IMR-90 (cell line): Measurements from ENCODE around the gene ZBED1. TPM values are rescaled to one million over a fixed set of nuclear protein-coding genes. Genes with fewer than 3 reads are reported as not detected.

ENCODE experiments used
- ATAC-seq: fragments of 200-7000 bp; cut with Tn5 transposase; 2 replicates; pipeline ENCODE4 v1.9.1; 2020; ENCODE audit warnings: low read depth, mild to moderate bottlenecking, moderate library complexity
- BruUV-seq: library from RNA; stranded (reverse); fragments of 400-500 nt; replicated peaks from 2 replicates; lab custom pipeline; 2021; lab: Mats Ljungman, UMichigan
- CTCF ChIA-PET: fragments of 300-600 bp; formaldehyde crosslinking; extraction: SDS; loops from one replicate; lab custom pipeline; 2021; ENCODE audit warnings: antibody characterized with exemption; lab: Yijun Ruan, JAX
- POLR2A ChIA-PET: fragments of 300-600 bp; sonication (Branson Sonifier 250); formaldehyde crosslinking; loops from one replicate; lab custom pipeline; 2022; ENCODE audit warnings: antibody characterized with exemption; ENCODE audit not compliant: unreplicated experiment; lab: Charles Lee
- DNase-seq: peaks from one replicate; pipeline ENCODE4 v3.0.0; 2013
- H2AFZ ChIP-seq: replicated peaks from 2 replicates; pipeline ENCODE3; 2013; ENCODE audit warnings: low read length, mild to moderate bottlenecking; ENCODE audit not compliant: poor library complexity
- H2AK5ac ChIP-seq: 2 replicates; pipeline ENCODE4 v1.6.1; 2013; ENCODE audit warnings: low read depth, low read length, inconsistent platforms
- H2AK9ac ChIP-seq: replicated peaks from 2 replicates; pipeline ENCODE3; 2013; ENCODE audit warnings: mild to moderate bottlenecking, low read depth, low read length, moderate library complexity; ENCODE audit not compliant: poor library complexity
- H2BK120ac ChIP-seq: 2 replicates; pipeline ENCODE4 v1.6.1; 2013; ENCODE audit warnings: low read depth, low read length, inconsistent platforms
- H2BK15ac ChIP-seq: 3 replicates; pipeline ENCODE4 v1.6.1; 2013; ENCODE audit warnings: low read depth, low read length, inconsistent platforms
- H2BK20ac ChIP-seq: 2 replicates; pipeline ENCODE4 v1.6.1; 2013; ENCODE audit warnings: low read depth, mild to moderate bottlenecking, inconsistent platforms, low read length, moderate library complexity
- H2BK5ac ChIP-seq: 2 replicates; pipeline ENCODE4 v1.6.1; 2013; ENCODE audit warnings: mild to moderate bottlenecking, low read depth, low read length, inconsistent platforms; ENCODE audit not compliant: poor library complexity, severe bottlenecking
- H3K14ac ChIP-seq: replicated peaks from 2 replicates; pipeline ENCODE4 v1.6.1; 2013; ENCODE audit warnings: low read depth, low read length, inconsistent platforms
- H3K18ac ChIP-seq: 2 replicates; pipeline ENCODE4 v1.6.1; 2013; ENCODE audit warnings: low read depth, low read length, control low read depth
- H3K23ac ChIP-seq: 2 replicates; pipeline ENCODE4 v1.6.1; 2013; ENCODE audit warnings: low read depth, low read length, inconsistent platforms
- H3K27ac ChIP-seq: 2 replicates; pipeline ENCODE4 v1.5.1; 2013; ENCODE audit warnings: mild to moderate bottlenecking, control low read depth, low read length; ENCODE audit not compliant: insufficient read depth
- H3K27me3 ChIP-seq: 2 replicates; pipeline ENCODE4 v1.6.1; 2013; ENCODE audit warnings: low read length; ENCODE audit not compliant: control insufficient read depth, insufficient read depth
- H3K36me3 ChIP-seq: 2 replicates; pipeline ENCODE4 v1.6.1; 2013; ENCODE audit warnings: low read length, mixed read lengths; ENCODE audit not compliant: control insufficient read depth, insufficient read depth
- H3K4ac ChIP-seq: 2 replicates; pipeline ENCODE4 v1.6.1; 2013; ENCODE audit warnings: low read depth, low read length, inconsistent platforms
- H3K4me1 ChIP-seq: 2 replicates; pipeline ENCODE4 v1.6.1; 2013; ENCODE audit warnings: low read length, mixed read lengths; ENCODE audit not compliant: control insufficient read depth, insufficient read depth
- H3K4me2 ChIP-seq: 2 replicates; pipeline ENCODE4 v1.6.1; 2013; ENCODE audit warnings: low read depth, mild to moderate bottlenecking, control low read depth, low read length, moderate library complexity
- H3K4me3 ChIP-seq: 2 replicates; pipeline ENCODE4 v1.5.1; 2013; ENCODE audit warnings: low read depth, mild to moderate bottlenecking, control low read depth, low read length, moderate library complexity; ENCODE audit not compliant: insufficient read depth
- H3K56ac ChIP-seq: 2 replicates; pipeline ENCODE4 v1.6.1; 2013; ENCODE audit warnings: low read length, inconsistent platforms; ENCODE audit not compliant: insufficient read depth; ENCODE audit errors: extremely low read depth
- H3K79me1 ChIP-seq, 2 experiments: 2 replicates each; pipeline ENCODE4 v1.6.1; 2013; ENCODE audit warnings: low read length in 2 of 2, inconsistent platforms in 1 of 2, low read depth in 1 of 2
- H3K9ac ChIP-seq: 2 replicates; pipeline ENCODE4 v1.6.1; 2013; ENCODE audit warnings: low read depth, low read length, control low read depth
- H3K9me1 ChIP-seq: 2 replicates; pipeline ENCODE4 v1.6.1; 2013; ENCODE audit warnings: low read length, inconsistent platforms; ENCODE audit not compliant: insufficient read depth
- H3K9me3 ChIP-seq: 2 replicates; pipeline ENCODE4 v1.6.1; 2013; ENCODE audit warnings: low read length; ENCODE audit not compliant: control insufficient read depth, insufficient read depth
- H4K20me1 ChIP-seq: 2 replicates; pipeline ENCODE4 v1.6.1; 2013; ENCODE audit warnings: low read length, inconsistent platforms; ENCODE audit not compliant: insufficient read depth
- H4K5ac ChIP-seq: 2 replicates; pipeline ENCODE4 v1.6.1; 2013; ENCODE audit warnings: mild to moderate bottlenecking, low read depth, low read length, control low read depth
- H4K8ac ChIP-seq, 2 experiments: 2 replicates each; pipeline ENCODE4 v1.6.1; 2013; ENCODE audit warnings: low read depth in 2 of 2, low read length in 2 of 2, control low read depth in 1 of 2, inconsistent platforms in 1 of 2
- H4K91ac ChIP-seq: 2 replicates; pipeline ENCODE4 v1.6.1; 2013; ENCODE audit warnings: low read depth, low read length, inconsistent platforms; ENCODE audit not compliant: insufficient read depth
- BHLHE40 ChIP-seq: fragments of 150-350 bp; IDR thresholded peaks from 2 replicates; pipeline ENCODE4 v1.6.1; 2016; ENCODE audit warnings: mild to moderate bottlenecking, low read depth, low read length
- CEBPB ChIP-seq: IDR thresholded peaks from 2 replicates; pipeline ENCODE4 v1.6.1; 2012; ENCODE audit warnings: low read depth, low read length, improper control_type of control experiment
- CHD1 ChIP-seq: IDR thresholded peaks from 2 replicates; pipeline ENCODE4 v1.6.1; 2012; ENCODE audit warnings: low read depth, low read length, improper control_type of control experiment
- FOS ChIP-seq: fragments of 150-350 bp; IDR thresholded peaks from 2 replicates; pipeline ENCODE4 v1.6.1; 2016; ENCODE audit warnings: low read depth, low read length
- MAFK ChIP-seq: IDR thresholded peaks from 2 replicates; pipeline ENCODE4 v1.6.1; 2012; ENCODE audit warnings: low read depth, low read length, improper control_type of control experiment
- MAZ ChIP-seq: IDR thresholded peaks from 2 replicates; pipeline ENCODE4 v1.6.1; 2012; ENCODE audit warnings: low read depth, mild to moderate bottlenecking, low read length, improper control_type of control experiment, moderate library complexity, borderline replicate concordance
- MXI1 ChIP-seq: IDR thresholded peaks from 2 replicates; pipeline ENCODE4 v1.6.1; 2012; ENCODE audit warnings: low read depth, mild to moderate bottlenecking, low read length, moderate library complexity, borderline replicate concordance
- NFE2L2 ChIP-seq: fragments of 150-350 bp; IDR thresholded peaks from 2 replicates; pipeline ENCODE4 v1.6.1; 2016; ENCODE audit warnings: low read depth, mild to moderate bottlenecking, low read length
- POLR2A ChIP-seq: IDR thresholded peaks from 2 replicates; pipeline ENCODE4 v1.6.1; 2012; ENCODE audit warnings: mild to moderate bottlenecking, low read depth, low read length
- RAD21 ChIP-seq: IDR thresholded peaks from 2 replicates; pipeline ENCODE4 v1.6.1; 2012; ENCODE audit warnings: low read length, improper control_type of control experiment
- RCOR1 ChIP-seq: IDR thresholded peaks from 2 replicates; pipeline ENCODE4 v1.6.1; 2012; ENCODE audit warnings: mild to moderate bottlenecking, low read length, improper control_type of control experiment; ENCODE audit not compliant: insufficient replicate concordance
- RFX5 ChIP-seq: IDR thresholded peaks from 2 replicates; pipeline ENCODE4 v1.8.0; 2012; ENCODE audit warnings: low read depth, mild to moderate bottlenecking, low read length, moderate library complexity
- SMC3 ChIP-seq: fragments of 150-350 bp; IDR thresholded peaks from 2 replicates; pipeline ENCODE4 v1.6.1; 2016; ENCODE audit warnings: low read depth, mild to moderate bottlenecking, antibody characterized with exemption, low read length, moderate library complexity
- USF2 ChIP-seq: fragments of 150-350 bp; IDR thresholded peaks from 2 replicates; pipeline ENCODE4 v1.6.1; 2017; ENCODE audit warnings: mild to moderate bottlenecking, antibody characterized with exemption, low read length, low read depth
- WGBS, 2 experiments: methylation state at CpG; one replicate each; pipeline versions ENCODE4 v1.1.5 to v1.1.7; 2013; ENCODE audit warnings: missing lambda C conversion rate in 2 of 2; ENCODE audit not compliant: insufficient read length in 1 of 2; ENCODE audit errors: extremely low coverage in 2 of 2; 5-methylcytosine and 5-hydroxymethylcytosine counted together
- dilution Hi-C: fragments of 300-500 bp; cut with HindIII; formaldehyde crosslinking; loops from one replicate; pipeline ENCODE4 v1.14.3; 2018; ENCODE audit warnings: low sequenced_read_pairs; ENCODE audit not compliant: unreplicated experiment
- in situ Hi-C: fragments of 300-500 bp; cut with MboI; formaldehyde crosslinking; loops from 3 replicates; pipeline ENCODE4 v1.14.3; 2019; ENCODE audit warnings: low sequenced_read_pairs, inconsistent platforms, mixed read lengths
- intact Hi-C: fragments of 100-400 bp; cut with micrococcal nuclease; formaldehyde crosslinking; loops from 2 replicates; pipeline ENCODE4 v1.10.0; 2022
- polyA plus RNA-seq, 3 experiments: library from polyadenylated mRNA; depleted of rRNA; stranded (reverse); fragments of >200 nt; gene quantifications; 2 replicates each; pipeline ENCODE4 v1.2.3, GENCODE V29; 2012; ENCODE audit warnings: low replicate concordance in 1 of 3
- total RNA-seq: library from RNA; depleted of rRNA; stranded (reverse); fragments of >200 nt; gene quantifications from 2 replicates; pipeline ENCODE4 v1.2.3, GENCODE V29; 2012
- TF ChIP-seq, protein P1 (sequence below): conservative IDR thresholded peaks from 2 replicates; pipeline ENCODE4 v1.5.1; 2012; ENCODE audit warnings: mild to moderate bottlenecking, low read depth, low read length, improper control_type of control experiment
- TF ChIP-seq, protein P2 (sequence below): fragments of 150-350 bp; IDR thresholded peaks from 2 replicates; pipeline ENCODE4 v1.6.1; 2016; ENCODE audit warnings: low read depth, mild to moderate bottlenecking, low read length, moderate library complexity, borderline replicate concordance

The ZBED1 gene
- total and polyA plus RNA-seq, 2 of the 4 experiments (the other 2 are of a cell fraction) = 13.1 to 21.5 TPM

DNA sequence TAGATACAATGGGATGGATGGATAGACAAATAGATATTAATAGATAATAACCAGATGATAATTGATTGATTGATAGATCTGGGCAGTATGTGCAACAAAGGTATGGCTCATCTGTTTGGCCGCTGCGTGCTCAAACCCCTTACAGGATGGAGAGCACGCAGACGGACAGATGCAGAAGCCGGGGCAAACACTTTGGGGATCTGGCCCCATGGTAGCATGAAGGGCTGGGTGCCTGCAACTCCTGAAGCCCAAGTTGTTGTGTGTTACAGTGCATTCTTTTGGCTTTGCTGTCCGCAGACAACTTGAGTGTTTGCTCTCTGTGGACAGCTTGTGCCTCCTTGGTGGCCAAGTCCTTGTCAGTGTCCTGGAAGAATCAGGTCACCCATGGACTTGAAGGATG is 10.6 kb upstream of the ZBED1 start:
- Histone ChIP-seq H4K20me1 (no peaks in the 10 kb centered on the region), H4K5ac (no peak overlapping the region), H3K4ac (no peak overlapping the region), H2BK15ac (no peak overlapping the region), H4K91ac (no peak overlapping the region), H3K14ac (no peak overlapping the region), H3K27me3 (peaks cover 8% of the 10 kb centered on the region), H2BK5ac (no peak overlapping the region), H3K4me3 (no peak overlapping the region), H3K4me1 (no peaks in the 10 kb centered on the region), H2BK20ac (no peak overlapping the region), H3K18ac (no peak overlapping the region), H3K56ac (no peak overlapping the region), H3K9ac (no peak overlapping the region), H3K79me1 (no peaks in the 10 kb centered on the region), H2AK5ac (no peak overlapping the region), H2AK9ac (no peak overlapping the region), H3K27ac (no peak overlapping the region), H3K36me3 (no peaks in the 10 kb centered on the region), H3K9me3 (no peaks in the 10 kb centered on the region), H3K9me1 (no peaks in the 10 kb centered on the region), H2AFZ (no peak overlapping the region), H3K23ac (no peak overlapping the region), H2BK120ac (no peak overlapping the region), H3K4me2 (no peak overlapping the region), H4K8ac (no peak overlapping the region)
- intact Hi-C loops = no loop called here
- dilution Hi-C loops = no loop called here
- no TSS peak for BruUV-seq
- ChIA-PET CTCF (no interaction called here), POLR2A (no interaction called here)
- 80% methylated on average over 1 of the region's 6 CpGs; no CpG with 5 or more reads in 1 of the 2 experiments for WGBS, 2 experiments
- in situ Hi-C loops = no loop called here
- ATAC-seq (no peak), DNase-seq (no peak)
- TF ChIP-seq, protein P1, sequence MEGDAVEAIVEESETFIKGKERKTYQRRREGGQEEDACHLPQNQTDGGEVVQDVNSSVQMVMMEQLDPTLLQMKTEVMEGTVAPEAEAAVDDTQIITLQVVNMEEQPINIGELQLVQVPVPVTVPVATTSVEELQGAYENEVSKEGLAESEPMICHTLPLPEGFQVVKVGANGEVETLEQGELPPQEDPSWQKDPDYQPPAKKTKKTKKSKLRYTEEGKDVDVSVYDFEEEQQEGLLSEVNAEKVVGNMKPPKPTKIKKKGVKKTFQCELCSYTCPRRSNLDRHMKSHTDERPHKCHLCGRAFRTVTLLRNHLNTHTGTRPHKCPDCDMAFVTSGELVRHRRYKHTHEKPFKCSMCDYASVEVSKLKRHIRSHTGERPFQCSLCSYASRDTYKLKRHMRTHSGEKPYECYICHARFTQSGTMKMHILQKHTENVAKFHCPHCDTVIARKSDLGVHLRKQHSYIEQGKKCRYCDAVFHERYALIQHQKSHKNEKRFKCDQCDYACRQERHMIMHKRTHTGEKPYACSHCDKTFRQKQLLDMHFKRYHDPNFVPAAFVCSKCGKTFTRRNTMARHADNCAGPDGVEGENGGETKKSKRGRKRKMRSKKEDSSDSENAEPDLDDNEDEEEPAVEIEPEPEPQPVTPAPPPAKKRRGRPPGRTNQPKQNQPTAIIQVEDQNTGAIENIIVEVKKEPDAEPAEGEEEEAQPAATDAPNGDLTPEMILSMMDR = no peak
- TF ChIP-seq MAFK = no peak
- TF ChIP-seq CEBPB = no peak
- TF ChIP-seq, protein P2, sequence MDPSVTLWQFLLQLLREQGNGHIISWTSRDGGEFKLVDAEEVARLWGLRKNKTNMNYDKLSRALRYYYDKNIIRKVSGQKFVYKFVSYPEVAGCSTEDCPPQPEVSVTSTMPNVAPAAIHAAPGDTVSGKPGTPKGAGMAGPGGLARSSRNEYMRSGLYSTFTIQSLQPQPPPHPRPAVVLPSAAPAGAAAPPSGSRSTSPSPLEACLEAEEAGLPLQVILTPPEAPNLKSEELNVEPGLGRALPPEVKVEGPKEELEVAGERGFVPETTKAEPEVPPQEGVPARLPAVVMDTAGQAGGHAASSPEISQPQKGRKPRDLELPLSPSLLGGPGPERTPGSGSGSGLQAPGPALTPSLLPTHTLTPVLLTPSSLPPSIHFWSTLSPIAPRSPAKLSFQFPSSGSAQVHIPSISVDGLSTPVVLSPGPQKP = no peak
- TF ChIP-seq CHD1 = no peak
- no peak for TF ChIP-seq RCOR1
- no peak for TF ChIP-seq BHLHE40
- no peak for TF ChIP-seq MXI1
- TF ChIP-seq POLR2A = no peak
- TF ChIP-seq MAZ = no peak
- no peak for TF ChIP-seq FOS
- no peak for TF ChIP-seq SMC3
- TF ChIP-seq RAD21 = no peak
- no peak for TF ChIP-seq RFX5
- no peak for TF ChIP-seq USF2
- TF ChIP-seq NFE2L2 = no peak
